ENCODE data around the gene PTPN14.

PTPN14 gene

GRCh38 chr1:214455971-214456867 lies 95.2 kb downstream of the PTPN14 start:
- TF ChIP-seq CTCF (IDR thresholded peaks at IDR 0.05; ENCODE audit: insufficient read depth, low read length) (no peak), POLR2AphosphoS5 (IDR thresholded peaks at IDR 0.05; ENCODE audit: low read depth) (no peak), SPI1 (IDR thresholded peaks at IDR 0.05; ENCODE audit: borderline replicate concordance, low read depth) (no peak), REST (IDR thresholded peaks at IDR 0.05; ENCODE audit: insufficient replicate concordance, low read depth) (no peak), GABPA (IDR thresholded peaks at IDR 0.05; ENCODE audit: low read depth) (no peak)
- Histone ChIP-seq H3K4me3 (replicated peaks; ENCODE audit: insufficient read depth, low read length) (no peak overlapping the region), H3K27ac (replicated peaks) (no peak overlapping the region), H3K27me3 (ENCODE audit: insufficient read depth, poor library complexity, severe bottlenecking) (no peaks in the 10 kb centered on the region)
- no peak for DNase-seq (ENCODE audit: low read depth in 1 of 2, low spot score in 1 of 2)

- Histone ChIP-seq H3K27me3 (ENCODE audit: insufficient read depth, poor library complexity, severe bottlenecking) (no peaks in the 10 kb centered on the region), H3K4me3 (replicated peaks; ENCODE audit: insufficient read depth, low read length) (no peak overlapping the region), H3K27ac (replicated peaks) (no peak overlapping the region)
- no peak for TF ChIP-seq REST (IDR thresholded peaks at IDR 0.05; ENCODE audit: insufficient replicate concordance, low read depth)
- peak; percentile 32; the same call in 1 of the 2 replicates for TF ChIP-seq SPI1 (IDR thresholded peaks at IDR 0.05; ENCODE audit: borderline replicate concordance, low read depth)
- no peak for DNase-seq (ENCODE audit: low read depth in 1 of 2, low spot score in 1 of 2)
These were observed 95.9 kb downstream of the PTPN14 start for GRCh38 chr1:214455479-214455878.

- DNase-seq (ENCODE audit: low read depth in 1 of 2, low spot score in 1 of 2), result peak in 1 of 2 experiments; percentile 31
- H3K27me3 ChIP-seq (ENCODE audit: insufficient read depth, poor library complexity, severe bottlenecking), result no peaks in the 10 kb centered on the region
- TF ChIP-seq SPI1 (IDR thresholded peaks at IDR 0.05; ENCODE audit: borderline replicate concordance, low read depth), result no peak
- TF ChIP-seq GABPA (IDR thresholded peaks at IDR 0.05; ENCODE audit: low read depth), result no peak
- no peak for TF ChIP-seq POLR2AphosphoS5 (IDR thresholded peaks at IDR 0.05; ENCODE audit: low read depth)
- no peak for TF ChIP-seq REST (IDR thresholded peaks at IDR 0.05; ENCODE audit: insufficient replicate concordance, low read depth)
- TF ChIP-seq CTCF (IDR thresholded peaks at IDR 0.05; ENCODE audit: insufficient read depth, low read length), result no peak
- H3K27ac ChIP-seq (replicated peaks), result no peak overlapping the region
- H3K4me3 ChIP-seq (replicated peaks; ENCODE audit: insufficient read depth, low read length), result no peak overlapping the region
These were observed 96.6 kb downstream of the PTPN14 start for GRCh38 chr1:214454569-214455396.
